HUES6 (cell line): ENCODE data around the gene ACAD11.

Experiments used
- H3K27ac ChIP-seq: 2 replicates; pipeline ENCODE4 v1.7.0; 2013; ENCODE audit warnings: low read depth, mild to moderate bottlenecking, low read length, inconsistent platforms
- H3K27me3 ChIP-seq: 2 replicates; pipeline ENCODE4 v1.6.1; 2013; ENCODE audit warnings: low read length; ENCODE audit not compliant: control insufficient read depth, insufficient read depth
- H3K36me3 ChIP-seq: 2 replicates; pipeline ENCODE4 v1.6.1; 2013; ENCODE audit warnings: low read length; ENCODE audit not compliant: control insufficient read depth, insufficient read depth
- H3K4me1 ChIP-seq: 2 replicates; pipeline ENCODE4 v1.6.1; 2013; ENCODE audit warnings: low read length; ENCODE audit not compliant: control insufficient read depth, insufficient read depth
- H3K4me3 ChIP-seq: 2 replicates; pipeline ENCODE4 v1.5.1; 2013; ENCODE audit warnings: low read depth, low read length
- H3K9ac ChIP-seq: one replicate; pipeline ENCODE4 v1.6.1; 2013; ENCODE audit warnings: mild to moderate bottlenecking, low read length
- H3K9me3 ChIP-seq: 2 replicates; pipeline ENCODE4 v1.6.1; 2013; ENCODE audit warnings: low read depth, low read length; ENCODE audit not compliant: control insufficient read depth, insufficient read depth

The ACAD11 gene, protein sequence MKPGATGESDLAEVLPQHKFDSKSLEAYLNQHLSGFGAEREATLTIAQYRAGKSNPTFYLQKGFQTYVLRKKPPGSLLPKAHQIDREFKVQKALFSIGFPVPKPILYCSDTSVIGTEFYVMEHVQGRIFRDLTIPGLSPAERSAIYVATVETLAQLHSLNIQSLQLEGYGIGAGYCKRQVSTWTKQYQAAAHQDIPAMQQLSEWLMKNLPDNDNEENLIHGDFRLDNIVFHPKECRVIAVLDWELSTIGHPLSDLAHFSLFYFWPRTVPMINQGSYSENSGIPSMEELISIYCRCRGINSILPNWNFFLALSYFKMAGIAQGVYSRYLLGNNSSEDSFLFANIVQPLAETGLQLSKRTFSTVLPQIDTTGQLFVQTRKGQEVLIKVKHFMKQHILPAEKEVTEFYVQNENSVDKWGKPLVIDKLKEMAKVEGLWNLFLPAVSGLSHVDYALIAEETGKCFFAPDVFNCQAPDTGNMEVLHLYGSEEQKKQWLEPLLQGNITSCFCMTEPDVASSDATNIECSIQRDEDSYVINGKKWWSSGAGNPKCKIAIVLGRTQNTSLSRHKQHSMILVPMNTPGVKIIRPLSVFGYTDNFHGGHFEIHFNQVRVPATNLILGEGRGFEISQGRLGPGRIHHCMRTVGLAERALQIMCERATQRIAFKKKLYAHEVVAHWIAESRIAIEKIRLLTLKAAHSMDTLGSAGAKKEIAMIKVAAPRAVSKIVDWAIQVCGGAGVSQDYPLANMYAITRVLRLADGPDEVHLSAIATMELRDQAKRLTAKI

DNA sequence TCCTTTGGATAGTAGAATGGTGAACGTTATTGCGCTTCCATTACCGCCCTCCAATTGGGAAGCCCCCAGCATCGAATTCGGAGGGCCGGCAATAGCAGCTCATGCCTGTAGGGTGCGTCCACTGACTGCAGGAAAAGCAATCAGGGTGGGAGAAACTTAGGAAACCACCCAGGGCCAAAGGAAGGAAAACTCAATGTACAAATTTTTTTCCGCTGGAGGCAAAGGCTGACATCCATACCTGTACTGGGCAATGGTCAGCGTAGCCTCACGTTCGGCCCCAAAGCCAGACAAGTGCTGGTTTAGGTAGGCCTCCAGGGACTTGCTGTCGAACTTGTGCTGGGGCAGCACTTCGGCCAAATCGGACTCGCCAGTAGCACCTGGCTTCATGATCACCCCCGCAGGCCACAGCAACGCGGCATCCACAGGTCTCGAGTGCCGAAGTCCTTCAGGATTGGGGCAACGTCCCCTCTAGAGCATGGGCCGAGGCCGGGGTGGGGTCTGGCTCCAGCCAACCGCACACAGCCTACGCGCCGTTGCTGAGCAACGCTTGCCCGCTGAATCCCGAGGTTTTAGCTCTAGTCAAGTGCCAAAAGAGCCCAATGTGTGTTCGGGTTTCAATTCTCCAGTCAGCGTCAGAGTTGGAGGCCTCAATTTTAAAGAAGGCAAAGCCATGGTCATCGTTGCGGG is at the start of gene ACAD11:
TSS of gene ACAD11 (minus strand) at position 445 of the 687 bp plus-strand sequence. CDS start at position 387, 58 bp downstream.
- H3K4me1 ChIP-seq: no peaks in the 10 kb centered on the region
- peak within 1 kb of the TSS; percentile 63 for H3K27ac ChIP-seq

DNA sequence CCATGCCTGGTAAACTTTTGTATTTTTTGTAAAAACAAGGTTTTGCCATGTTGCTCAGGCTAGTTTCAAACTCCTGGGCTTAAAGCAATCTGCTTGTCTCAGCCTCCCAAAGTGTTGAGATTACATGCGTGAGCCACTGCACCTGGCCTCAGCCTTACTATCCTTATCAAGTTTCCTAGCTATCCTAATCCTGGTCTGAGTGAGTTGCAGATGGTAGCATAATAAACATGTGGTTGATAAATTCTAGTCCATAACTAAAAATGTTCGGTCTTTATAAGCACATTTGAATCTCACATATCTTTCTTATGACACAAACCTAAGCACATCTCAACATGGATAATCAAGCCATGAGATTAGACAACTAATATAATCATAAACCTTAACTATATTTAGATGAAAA is 44.1 kb upstream of the ACAD11 start:
- H3K27ac ChIP-seq: no peak overlapping the region
- peaks cover 72% of the 10 kb centered on the region for H3K36me3 ChIP-seq
- H3K4me1 ChIP-seq: no peaks in the 10 kb centered on the region
- no peak overlapping the region for H3K4me3 ChIP-seq
- H3K9ac ChIP-seq: no peak overlapping the region
- H3K27me3 ChIP-seq: no peaks in the 10 kb centered on the region
- no peaks in the 10 kb centered on the region for H3K9me3 ChIP-seq

More for the DNA sequence above, at the start of gene ACAD11:
- Histone ChIP-seq H3K9ac (peak within 1 kb of the TSS; percentile 97), H3K27me3 (no peaks in the 10 kb centered on the region), H3K36me3 (no peaks in the 10 kb centered on the region), H3K9me3 (no peaks in the 10 kb centered on the region), H3K4me3 (peak within 1 kb of the TSS; percentile 92)

DNA sequence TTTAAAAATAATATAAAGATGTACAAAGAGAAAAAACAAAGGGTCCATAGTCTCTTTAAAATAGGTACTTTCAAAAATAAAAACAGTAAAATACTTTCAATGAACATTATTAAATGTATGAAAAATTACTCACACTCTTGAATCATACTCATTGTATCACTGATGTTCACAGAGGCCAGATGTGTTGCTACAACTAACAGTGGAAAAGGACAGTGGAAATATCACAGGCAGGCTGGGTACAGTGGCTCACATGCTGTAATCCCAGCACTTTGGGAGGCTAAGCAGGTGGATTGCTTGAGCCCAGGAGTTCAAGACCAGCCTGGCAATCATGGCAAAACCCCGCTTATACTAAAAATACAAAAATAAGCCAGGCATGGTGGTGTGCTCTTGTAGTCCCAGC is 35.8 kb upstream of the ACAD11 start:
- Histone ChIP-seq H3K4me3 (no peak overlapping the region), H3K4me1 (no peaks in the 10 kb centered on the region), H3K27me3 (no peaks in the 10 kb centered on the region), H3K9ac (no peak overlapping the region), H3K9me3 (no peaks in the 10 kb centered on the region), H3K27ac (no peak overlapping the region), H3K36me3 (peaks cover 88% of the 10 kb centered on the region)

DNA sequence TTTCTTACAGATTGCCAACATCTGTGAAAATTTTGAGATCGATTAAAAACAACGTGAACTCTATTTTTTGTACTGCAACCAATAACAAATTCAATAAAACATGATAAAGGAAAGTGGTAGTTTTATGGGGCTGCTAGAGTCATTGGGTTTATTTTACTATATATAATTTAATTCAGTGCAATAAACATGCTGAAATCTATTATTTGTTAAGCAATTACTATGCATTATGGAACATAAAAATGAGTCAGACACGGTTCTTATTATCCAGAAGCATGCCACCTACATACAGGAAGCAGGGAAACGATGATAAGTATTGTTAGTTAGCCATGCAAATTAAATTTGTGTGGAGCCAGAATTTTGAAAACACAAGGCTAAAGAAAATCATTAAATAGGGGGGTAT is 35.4 kb upstream of the ACAD11 start:
- H3K9ac ChIP-seq: no peak overlapping the region
- no peaks in the 10 kb centered on the region for H3K27me3 ChIP-seq
- no peak overlapping the region for H3K4me3 ChIP-seq
- no peaks in the 10 kb centered on the region for H3K4me1 ChIP-seq
- H3K36me3 ChIP-seq: peaks cover 88% of the 10 kb centered on the region
- H3K27ac ChIP-seq: no peak overlapping the region
- H3K9me3 ChIP-seq: no peaks in the 10 kb centered on the region

DNA sequence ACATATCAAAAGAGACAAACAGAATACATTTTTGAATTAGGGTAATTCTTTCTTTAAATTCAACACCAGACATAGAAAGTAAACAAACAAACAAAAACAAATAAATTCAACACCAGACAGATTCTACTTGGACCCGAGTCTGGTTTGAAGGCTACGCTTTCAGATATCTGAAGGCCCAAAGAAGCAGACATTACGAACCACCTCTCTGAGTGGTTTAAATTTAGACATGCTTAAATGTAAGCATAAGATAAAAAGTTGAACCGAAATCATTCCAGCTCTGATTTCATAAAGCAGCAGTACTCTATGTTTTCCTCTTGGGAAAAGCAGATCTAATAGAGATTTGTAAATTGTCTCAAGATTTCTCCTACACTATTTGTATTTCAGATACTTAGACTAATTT is 30.4 kb upstream of the ACAD11 start:
- no peak overlapping the region for H3K4me3 ChIP-seq
- H3K9ac ChIP-seq: no peak overlapping the region
- H3K27ac ChIP-seq: no peak overlapping the region
- H3K27me3 ChIP-seq: no peaks in the 10 kb centered on the region
- no peaks in the 10 kb centered on the region for H3K9me3 ChIP-seq
- H3K36me3 ChIP-seq: peaks cover 79% of the 10 kb centered on the region
- H3K4me1 ChIP-seq: no peaks in the 10 kb centered on the region

DNA sequence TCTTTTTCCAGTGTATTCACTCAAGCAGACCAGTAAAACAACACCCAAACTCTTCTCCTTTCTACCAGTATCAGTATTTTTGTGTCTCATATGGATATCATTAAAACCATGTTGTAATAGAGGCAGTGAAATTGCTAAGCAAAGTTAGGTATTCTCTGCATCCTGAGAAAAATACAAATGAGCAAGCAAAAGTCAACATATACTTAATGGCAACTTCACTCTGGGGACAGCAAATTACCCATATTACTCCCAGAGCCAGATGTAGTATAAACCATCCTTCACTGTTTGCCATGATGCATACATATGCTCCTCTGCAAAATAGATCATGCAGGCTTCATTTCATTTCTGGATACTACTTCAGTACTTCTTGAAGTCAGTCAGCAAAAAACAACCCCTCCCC is 22.6 kb upstream of the ACAD11 start:
- H3K4me1 ChIP-seq: no peaks in the 10 kb centered on the region
- H3K9me3 ChIP-seq: no peaks in the 10 kb centered on the region
- peaks cover 65% of the 10 kb centered on the region for H3K36me3 ChIP-seq
- no peak overlapping the region for H3K4me3 ChIP-seq
- no peaks in the 10 kb centered on the region for H3K27me3 ChIP-seq
- H3K9ac ChIP-seq: no peak overlapping the region
- no peak overlapping the region for H3K27ac ChIP-seq

DNA sequence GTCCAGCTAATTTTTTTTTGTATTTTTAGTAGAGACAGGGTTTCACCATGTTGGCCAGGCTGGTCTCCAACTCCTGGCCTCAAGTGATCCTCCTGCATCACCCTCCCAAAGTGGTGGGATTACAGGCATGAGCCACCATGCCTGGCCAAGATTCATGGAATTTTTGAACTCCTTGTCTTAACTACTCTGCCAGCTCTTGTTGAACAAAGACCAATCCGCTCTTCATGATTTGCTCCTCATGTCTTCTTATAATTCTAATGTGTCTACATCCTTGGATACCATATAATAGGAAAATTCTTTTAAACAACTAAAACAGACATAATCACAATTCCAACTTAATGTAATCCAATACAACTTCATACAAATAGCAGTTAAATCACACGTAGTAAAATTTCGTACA is 21.8 kb upstream of the ACAD11 start:
- H3K27me3 ChIP-seq: no peaks in the 10 kb centered on the region
- no peak overlapping the region for H3K27ac ChIP-seq
- no peak overlapping the region for H3K4me3 ChIP-seq
- H3K9me3 ChIP-seq: no peaks in the 10 kb centered on the region
- H3K9ac ChIP-seq: no peak overlapping the region
- H3K36me3 ChIP-seq: peaks cover 71% of the 10 kb centered on the region
- no peaks in the 10 kb centered on the region for H3K4me1 ChIP-seq

DNA sequence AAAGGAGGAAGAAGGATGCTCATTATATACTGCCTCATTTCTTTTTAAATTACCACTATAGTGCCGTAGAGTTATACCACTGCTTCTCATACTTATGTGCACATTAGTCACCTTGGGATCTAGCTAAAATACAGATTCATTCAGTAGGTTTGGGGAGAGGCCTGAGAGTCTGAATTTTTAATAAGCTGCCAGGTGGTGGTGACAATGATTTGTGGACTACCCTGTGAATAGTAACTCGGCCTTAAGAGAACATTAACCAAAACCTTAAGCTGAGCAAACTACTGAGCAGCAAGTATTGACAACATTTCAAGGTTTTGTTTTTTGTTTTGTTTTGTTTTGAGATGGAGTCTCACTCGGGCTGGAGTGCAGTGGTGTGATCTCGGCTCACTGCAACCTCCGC is 20.3 kb upstream of the ACAD11 start:
- H3K4me3 ChIP-seq: no peak overlapping the region
- H3K36me3 ChIP-seq: peaks cover 78% of the 10 kb centered on the region
- H3K27me3 ChIP-seq: no peaks in the 10 kb centered on the region
- no peaks in the 10 kb centered on the region for H3K9me3 ChIP-seq
- no peak overlapping the region for H3K9ac ChIP-seq
- H3K4me1 ChIP-seq: no peaks in the 10 kb centered on the region
- H3K27ac ChIP-seq: no peak overlapping the region

DNA sequence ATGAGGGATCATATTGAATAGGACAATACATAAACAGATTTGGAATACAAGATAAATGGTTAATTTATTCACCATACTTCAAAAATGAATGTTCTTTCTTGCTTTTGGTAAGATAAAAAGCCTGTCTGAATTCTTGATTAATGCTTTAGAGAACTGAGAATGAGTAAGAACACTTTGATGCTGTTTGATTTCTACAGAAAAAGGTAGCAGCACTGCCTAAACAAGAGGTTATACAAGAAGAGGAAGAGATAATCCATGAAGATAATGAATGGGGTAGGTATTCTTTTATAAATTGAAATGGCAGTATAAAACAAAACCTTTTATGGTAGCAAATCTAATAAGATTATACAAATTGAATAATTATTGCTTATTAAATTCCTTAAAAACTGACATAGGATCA is 15.8 kb upstream of the ACAD11 start:
- Histone ChIP-seq H3K36me3 (peaks cover 83% of the 10 kb centered on the region), H3K9ac (no peak overlapping the region), H3K27me3 (no peaks in the 10 kb centered on the region), H3K27ac (no peak overlapping the region), H3K4me1 (no peaks in the 10 kb centered on the region), H3K9me3 (no peaks in the 10 kb centered on the region), H3K4me3 (no peak overlapping the region)

DNA sequence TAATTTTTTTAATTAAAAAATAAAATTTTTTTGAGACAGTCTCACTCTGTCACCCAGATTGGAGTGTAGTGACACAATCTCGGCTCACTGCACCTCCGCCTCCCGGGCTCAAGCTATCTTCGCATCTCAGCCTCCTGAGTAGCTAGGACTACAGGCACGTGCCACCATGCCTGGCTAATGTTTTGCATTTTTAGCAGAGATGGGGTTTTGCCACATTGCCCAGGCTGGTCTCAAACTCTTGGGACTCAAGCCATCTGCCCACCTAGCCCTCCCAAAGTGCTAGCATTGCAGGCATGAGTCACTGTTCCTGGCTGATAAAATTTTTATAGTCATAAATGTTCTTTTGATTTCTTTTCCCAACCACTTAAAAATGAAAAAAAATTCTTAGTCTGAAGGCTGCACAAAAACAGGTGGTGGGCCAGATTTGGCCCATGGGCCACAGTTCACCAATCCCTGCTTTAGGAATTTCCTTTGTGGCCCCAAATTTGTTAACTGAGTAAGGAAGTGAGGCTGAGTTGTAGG is 9.7 kb upstream of the ACAD11 start:
- Histone ChIP-seq H3K27ac (no peak overlapping the region), H3K4me3 (no peak overlapping the region), H3K9me3 (no peaks in the 10 kb centered on the region), H3K27me3 (no peaks in the 10 kb centered on the region), H3K4me1 (0 out of 2 replicates have a peak, but pooled peaks cover 6% of the 10 kb centered on the region), H3K36me3 (peaks cover 63% of the 10 kb centered on the region), H3K9ac (no peak overlapping the region)
